Peyer's patch (tissue), 4 donors: ENCODE measurements around the gene APBA1. TPM values are rescaled to one million over a fixed set of nuclear protein-coding genes. Genes with fewer than 3 reads are reported as not detected.
"Not testable (repeated sequence)": the region's sequence is repeated elsewhere in the genome, so short reads cannot be mapped to it uniquely, and the experiment has no call there.

Experiments used
- DNase-seq, 3 donors: peaks; one replicate each; pipeline ENCODE4 v3.0.0-alpha.2; 2017 to 2019
- H3K27ac ChIP-seq, 4 donors: fragments of 200-600 bp; sonication (generic); one replicate each; pipeline ENCODE4 v1.5.1; 2016 to 2019
- H3K27me3 ChIP-seq, 2 donors: fragments of 200-600 bp; sonication (generic); one replicate each; pipeline ENCODE4 v1.5.1; 2019
- H3K36me3 ChIP-seq, 3 donors: fragments of 200-600 bp; sonication (generic); one replicate each; pipeline ENCODE4 v1.5.1; 2016 to 2019
- H3K4me1 ChIP-seq, 4 donors: fragments of 200-600 bp; sonication (generic); one replicate each; pipeline ENCODE4 v1.5.1; 2016 to 2019
- H3K4me3 ChIP-seq, 4 donors: fragments of 200-600 bp; sonication (generic); 1 replicate in 3 of 4; 2 replicates in 1 of 4; pipeline ENCODE4 v1.5.1; 2016 to 2019; ENCODE audit warnings: mild to moderate bottlenecking in 1 of 4
- H3K9me3 ChIP-seq, 4 donors: fragments of 200-600 bp; sonication (generic); one replicate each; pipeline ENCODE4 v1.5.1; 2016 to 2019; ENCODE audit warnings: mild to moderate bottlenecking in 1 of 4
- CTCF ChIP-seq, 6 experiments: fragments of 450-650 bp in 4 of 6; fragments of 200-600 bp in 2 of 6; sonication (generic) in 1 of 6; IDR thresholded peaks; one replicate each; pipeline ENCODE4 v1.5.1; 2017 to 2019; ENCODE audit warnings: antibody characterized with exemption in 6 of 6, mild to moderate bottlenecking in 3 of 6, moderate library complexity in 1 of 6
- POLR2A ChIP-seq, 2 donors: fragments of 450-650 bp; IDR thresholded peaks; one replicate each; pipeline ENCODE4 v1.5.1; 2017; ENCODE audit warnings: antibody characterized with exemption in 2 of 2, mild to moderate bottlenecking in 2 of 2, moderate library complexity in 2 of 2
- total RNA-seq, 4 donors: library from RNA; depleted of rRNA; stranded (reverse); fragments of >200 nt; gene quantifications; one replicate each; pipeline ENCODE4 v1.1.0, GENCODE V29; 2016

Gene APBA1
- total RNA-seq, 4 donors from 2014 or later: 0.88 to 14.9 (median 3.9) TPM

DNA sequence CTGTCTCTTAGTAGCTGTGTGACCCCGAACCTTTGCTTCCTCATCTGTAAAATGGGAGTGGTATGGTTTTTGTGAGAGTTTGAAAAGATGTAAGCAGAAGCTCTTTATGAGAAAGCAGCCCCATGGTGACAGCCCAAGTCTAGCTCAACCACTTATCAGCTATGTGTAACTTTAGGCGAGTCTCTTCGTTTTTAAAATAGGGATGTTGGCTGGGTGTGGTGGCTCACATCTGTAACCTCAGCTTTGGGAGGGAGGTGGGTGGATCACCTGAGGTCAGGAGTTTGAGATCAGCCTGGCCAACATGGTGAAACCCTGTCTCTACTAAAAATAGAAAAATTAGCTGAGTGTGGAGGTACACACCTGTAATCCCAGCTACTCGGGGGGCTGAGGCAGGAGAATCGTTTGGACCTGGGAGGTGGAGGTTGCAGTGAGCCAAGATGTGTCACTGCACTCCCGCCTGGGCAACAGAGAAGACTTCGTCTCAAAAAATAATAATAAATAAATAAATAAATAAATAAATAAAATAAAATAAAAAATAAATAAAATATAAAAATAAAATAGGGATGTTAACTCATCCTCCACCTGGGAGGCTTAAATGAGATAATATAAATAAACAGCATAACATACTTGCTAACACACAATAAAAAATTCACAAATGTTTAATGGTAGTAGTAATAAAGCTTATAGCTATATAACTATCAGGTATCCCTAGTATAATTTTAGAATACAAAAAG lies 71.7 kb downstream of the APBA1 start:
- DNase-seq: no peak
- no peak overlapping the region for H3K27ac ChIP-seq
- TF ChIP-seq POLR2A (IDR thresholded peaks at IDR 0.05) (no peak), CTCF (IDR thresholded peaks at IDR 0.05) (no peak)
- H3K36me3 ChIP-seq: no peaks in the 10 kb centered on the region
- H3K9me3 ChIP-seq: no peaks in the 10 kb centered on the region
- no peak overlapping the region for H3K4me3 ChIP-seq
- H3K4me1 ChIP-seq: no peaks in the 10 kb centered on the region
- H3K27me3 ChIP-seq: no peaks in the 10 kb centered on the region

DNA sequence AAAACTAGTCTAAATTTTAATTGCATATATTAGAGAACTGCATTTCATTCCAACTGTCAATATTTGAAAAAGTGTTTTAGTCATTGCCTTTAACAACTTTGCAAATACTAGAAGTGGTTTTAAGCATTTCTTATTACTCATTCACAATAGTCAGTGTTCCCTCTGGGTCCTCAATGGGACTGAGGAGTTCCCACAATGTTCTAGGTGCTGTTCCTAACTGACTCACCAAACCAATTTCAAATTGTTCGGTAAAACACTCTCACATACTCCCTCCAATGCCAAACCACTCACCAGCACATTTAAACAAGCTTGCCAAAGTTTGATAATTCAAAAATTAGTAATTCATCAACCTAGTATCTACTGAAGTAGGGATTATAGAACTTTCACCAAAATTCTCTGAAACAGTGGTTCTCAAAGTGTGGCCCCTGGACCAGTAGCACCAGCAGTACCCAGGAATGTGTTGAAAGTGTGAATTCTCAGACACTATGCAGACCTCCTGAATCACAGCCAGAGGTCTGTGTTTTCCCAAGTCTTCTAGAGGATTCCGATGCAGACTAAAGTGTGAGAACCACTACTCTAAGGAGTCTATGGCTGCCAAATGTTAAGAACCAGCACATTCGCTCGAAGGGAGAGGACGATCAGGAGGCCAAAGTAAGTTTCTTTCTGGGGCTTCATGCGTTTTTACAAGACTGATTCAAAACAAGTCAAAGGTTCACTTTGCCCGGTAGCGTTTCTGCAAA lies 72.8 kb downstream of the APBA1 start:
- Histone ChIP-seq H3K4me1 (no peaks in the 10 kb centered on the region), H3K27me3 (no peaks in the 10 kb centered on the region), H3K4me3 (no peak overlapping the region), H3K9me3 (no peaks in the 10 kb centered on the region), H3K27ac (no peak overlapping the region), H3K36me3 (no peaks in the 10 kb centered on the region)
- TF ChIP-seq CTCF (IDR thresholded peaks at IDR 0.05): no peak
- no peak for TF ChIP-seq POLR2A (IDR thresholded peaks at IDR 0.05)
- DNase-seq: no peak

DNA sequence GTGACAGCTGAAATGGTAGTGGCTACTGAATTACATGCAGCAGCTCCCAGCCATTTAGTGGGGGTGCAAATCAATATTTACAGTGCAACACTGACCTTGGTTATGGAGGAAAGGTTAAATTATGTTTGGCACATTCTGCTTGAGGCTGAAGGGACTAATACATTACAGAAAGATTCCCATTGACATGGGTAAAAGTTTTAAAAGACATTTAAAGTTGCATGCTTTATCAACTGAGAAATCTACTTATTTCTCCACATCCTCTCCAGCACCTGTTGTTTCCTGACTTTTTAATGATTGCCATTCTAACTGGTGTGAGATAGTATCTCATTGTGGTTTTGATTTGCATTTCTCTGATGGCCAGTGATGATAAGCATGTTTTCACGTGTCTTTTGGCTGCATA lies 75.3 kb downstream of the APBA1 start:
- H3K27me3 ChIP-seq, H3K4me3 ChIP-seq, H3K4me1 ChIP-seq, H3K9me3 ChIP-seq, DNase-seq, H3K36me3 ChIP-seq, H3K27ac ChIP-seq: not testable (repeated sequence)

DNA sequence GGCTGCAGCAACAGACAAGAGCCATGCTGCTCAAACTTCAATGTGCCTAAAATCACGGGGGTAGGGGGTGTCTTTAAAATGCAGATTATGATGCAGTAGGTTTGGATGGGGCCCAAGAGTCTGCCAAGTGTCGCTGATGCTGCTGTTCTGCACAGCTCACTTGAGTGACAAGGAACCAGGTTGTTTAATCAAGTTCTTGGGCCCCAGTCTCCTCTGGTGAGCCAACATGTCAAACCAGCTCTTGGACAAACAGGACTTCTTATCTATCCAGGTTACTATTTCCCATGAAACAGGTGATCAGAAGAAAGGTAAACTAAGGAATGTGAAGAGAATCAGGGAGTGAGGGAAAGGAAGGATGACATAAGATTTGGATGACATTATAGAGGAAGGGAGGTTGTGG lies 78.0 kb downstream of the APBA1 start:
- H3K27me3 ChIP-seq: no peaks in the 10 kb centered on the region
- no peak overlapping the region for H3K4me3 ChIP-seq
- no peak for DNase-seq

GRCh38 chr9:69593756-69594155 lies 78.4 kb downstream of the APBA1 start:
- no peak overlapping the region for H3K4me3 ChIP-seq
- H3K36me3 ChIP-seq: no peaks in the 10 kb centered on the region
- no peak overlapping the region for H3K27ac ChIP-seq
- H3K27me3 ChIP-seq: no peaks in the 10 kb centered on the region
- no peak for TF ChIP-seq POLR2A (IDR thresholded peaks at IDR 0.05)
- TF ChIP-seq CTCF (IDR thresholded peaks at IDR 0.05): no peak
- no peaks in the 10 kb centered on the region for H3K4me1 ChIP-seq
- no peaks in the 10 kb centered on the region for H3K9me3 ChIP-seq
- DNase-seq: no peak

More for the DNA sequence above, 78.0 kb downstream of the APBA1 start:
- Histone ChIP-seq H3K36me3 (no peaks in the 10 kb centered on the region), H3K9me3 (no peaks in the 10 kb centered on the region), H3K27ac (no peak overlapping the region), H3K4me1 (no peaks in the 10 kb centered on the region)
- TF ChIP-seq POLR2A (IDR thresholded peaks at IDR 0.05) (no peak), CTCF (IDR thresholded peaks at IDR 0.05) (no peak)

GRCh38 chr9:69593301-69593700 lies 78.9 kb downstream of the APBA1 start:
- Histone ChIP-seq H3K4me1 (no peaks in the 10 kb centered on the region), H3K27me3 (no peaks in the 10 kb centered on the region), H3K4me3 (no peak overlapping the region), H3K27ac (no peak overlapping the region), H3K36me3 (no peaks in the 10 kb centered on the region), H3K9me3 (no peaks in the 10 kb centered on the region)
- TF ChIP-seq POLR2A (IDR thresholded peaks at IDR 0.05) (no peak), CTCF (IDR thresholded peaks at IDR 0.05) (no peak)
- no peak for DNase-seq
